IMR-90 (cell line): ENCODE data around the gene PAK5. TPM values are rescaled to one million over a fixed set of nuclear protein-coding genes. Genes with fewer than 3 reads are reported as not detected.

Experiments
- ATAC-seq: fragments of 200-7000 bp; cut with Tn5 transposase; 2 replicates; pipeline ENCODE4 v1.9.1; 2020; ENCODE audit warnings: low read depth, mild to moderate bottlenecking, moderate library complexity
- BruUV-seq: library from RNA; stranded (reverse); fragments of 400-500 nt; replicated peaks from 2 replicates; lab custom pipeline; 2021; lab: Mats Ljungman, UMichigan
- CTCF ChIA-PET: fragments of 300-600 bp; formaldehyde crosslinking; extraction: SDS; loops from one replicate; lab custom pipeline; 2021; ENCODE audit warnings: antibody characterized with exemption; lab: Yijun Ruan, JAX
- POLR2A ChIA-PET: fragments of 300-600 bp; sonication (Branson Sonifier 250); formaldehyde crosslinking; loops from one replicate; lab custom pipeline; 2022; ENCODE audit warnings: antibody characterized with exemption; ENCODE audit not compliant: unreplicated experiment; lab: Charles Lee
- DNase-seq: peaks from one replicate; pipeline ENCODE4 v3.0.0; 2013
- H2AFZ ChIP-seq: replicated peaks from 2 replicates; pipeline ENCODE3; 2013; ENCODE audit warnings: low read length, mild to moderate bottlenecking; ENCODE audit not compliant: poor library complexity
- H2AK5ac ChIP-seq: 2 replicates; pipeline ENCODE4 v1.6.1; 2013; ENCODE audit warnings: low read depth, low read length, inconsistent platforms
- H2AK9ac ChIP-seq: replicated peaks from 2 replicates; pipeline ENCODE3; 2013; ENCODE audit warnings: mild to moderate bottlenecking, low read depth, low read length, moderate library complexity; ENCODE audit not compliant: poor library complexity
- H2BK120ac ChIP-seq: 2 replicates; pipeline ENCODE4 v1.6.1; 2013; ENCODE audit warnings: low read depth, low read length, inconsistent platforms
- H2BK15ac ChIP-seq: 3 replicates; pipeline ENCODE4 v1.6.1; 2013; ENCODE audit warnings: low read depth, low read length, inconsistent platforms
- H2BK20ac ChIP-seq: 2 replicates; pipeline ENCODE4 v1.6.1; 2013; ENCODE audit warnings: low read depth, mild to moderate bottlenecking, inconsistent platforms, low read length, moderate library complexity
- H2BK5ac ChIP-seq: 2 replicates; pipeline ENCODE4 v1.6.1; 2013; ENCODE audit warnings: mild to moderate bottlenecking, low read depth, low read length, inconsistent platforms; ENCODE audit not compliant: poor library complexity, severe bottlenecking
- H3K14ac ChIP-seq: replicated peaks from 2 replicates; pipeline ENCODE4 v1.6.1; 2013; ENCODE audit warnings: low read depth, low read length, inconsistent platforms
- H3K18ac ChIP-seq: 2 replicates; pipeline ENCODE4 v1.6.1; 2013; ENCODE audit warnings: low read depth, low read length, control low read depth
- H3K23ac ChIP-seq: 2 replicates; pipeline ENCODE4 v1.6.1; 2013; ENCODE audit warnings: low read depth, low read length, inconsistent platforms
- H3K27ac ChIP-seq: 2 replicates; pipeline ENCODE4 v1.5.1; 2013; ENCODE audit warnings: mild to moderate bottlenecking, control low read depth, low read length; ENCODE audit not compliant: insufficient read depth
- H3K27me3 ChIP-seq: 2 replicates; pipeline ENCODE4 v1.6.1; 2013; ENCODE audit warnings: low read length; ENCODE audit not compliant: control insufficient read depth, insufficient read depth
- H3K36me3 ChIP-seq: 2 replicates; pipeline ENCODE4 v1.6.1; 2013; ENCODE audit warnings: low read length, mixed read lengths; ENCODE audit not compliant: control insufficient read depth, insufficient read depth
- H3K4ac ChIP-seq: 2 replicates; pipeline ENCODE4 v1.6.1; 2013; ENCODE audit warnings: low read depth, low read length, inconsistent platforms
- H3K4me1 ChIP-seq: 2 replicates; pipeline ENCODE4 v1.6.1; 2013; ENCODE audit warnings: low read length, mixed read lengths; ENCODE audit not compliant: control insufficient read depth, insufficient read depth
- H3K4me2 ChIP-seq: 2 replicates; pipeline ENCODE4 v1.6.1; 2013; ENCODE audit warnings: low read depth, mild to moderate bottlenecking, control low read depth, low read length, moderate library complexity
- H3K4me3 ChIP-seq: 2 replicates; pipeline ENCODE4 v1.5.1; 2013; ENCODE audit warnings: low read depth, mild to moderate bottlenecking, control low read depth, low read length, moderate library complexity; ENCODE audit not compliant: insufficient read depth
- H3K56ac ChIP-seq: 2 replicates; pipeline ENCODE4 v1.6.1; 2013; ENCODE audit warnings: low read length, inconsistent platforms; ENCODE audit not compliant: insufficient read depth; ENCODE audit errors: extremely low read depth
- H3K79me1 ChIP-seq, 2 experiments: 2 replicates each; pipeline ENCODE4 v1.6.1; 2013; ENCODE audit warnings: low read length in 2 of 2, inconsistent platforms in 1 of 2, low read depth in 1 of 2
- H3K9ac ChIP-seq: 2 replicates; pipeline ENCODE4 v1.6.1; 2013; ENCODE audit warnings: low read depth, low read length, control low read depth
- H3K9me1 ChIP-seq: 2 replicates; pipeline ENCODE4 v1.6.1; 2013; ENCODE audit warnings: low read length, inconsistent platforms; ENCODE audit not compliant: insufficient read depth
- H3K9me3 ChIP-seq: 2 replicates; pipeline ENCODE4 v1.6.1; 2013; ENCODE audit warnings: low read length; ENCODE audit not compliant: control insufficient read depth, insufficient read depth
- H4K20me1 ChIP-seq: 2 replicates; pipeline ENCODE4 v1.6.1; 2013; ENCODE audit warnings: low read length, inconsistent platforms; ENCODE audit not compliant: insufficient read depth
- H4K5ac ChIP-seq: 2 replicates; pipeline ENCODE4 v1.6.1; 2013; ENCODE audit warnings: mild to moderate bottlenecking, low read depth, low read length, control low read depth
- H4K8ac ChIP-seq, 2 experiments: 2 replicates each; pipeline ENCODE4 v1.6.1; 2013; ENCODE audit warnings: low read depth in 2 of 2, low read length in 2 of 2, control low read depth in 1 of 2, inconsistent platforms in 1 of 2
- H4K91ac ChIP-seq: 2 replicates; pipeline ENCODE4 v1.6.1; 2013; ENCODE audit warnings: low read depth, low read length, inconsistent platforms; ENCODE audit not compliant: insufficient read depth
- BHLHE40 ChIP-seq: fragments of 150-350 bp; IDR thresholded peaks from 2 replicates; pipeline ENCODE4 v1.6.1; 2016; ENCODE audit warnings: mild to moderate bottlenecking, low read depth, low read length
- FOS ChIP-seq: fragments of 150-350 bp; IDR thresholded peaks from 2 replicates; pipeline ENCODE4 v1.6.1; 2016; ENCODE audit warnings: low read depth, low read length
- MAFK ChIP-seq: IDR thresholded peaks from 2 replicates; pipeline ENCODE4 v1.6.1; 2012; ENCODE audit warnings: low read depth, low read length, improper control_type of control experiment
- MAZ ChIP-seq: IDR thresholded peaks from 2 replicates; pipeline ENCODE4 v1.6.1; 2012; ENCODE audit warnings: low read depth, mild to moderate bottlenecking, low read length, improper control_type of control experiment, moderate library complexity, borderline replicate concordance
- NFE2L2 ChIP-seq: fragments of 150-350 bp; IDR thresholded peaks from 2 replicates; pipeline ENCODE4 v1.6.1; 2016; ENCODE audit warnings: low read depth, mild to moderate bottlenecking, low read length
- POLR2A ChIP-seq: IDR thresholded peaks from 2 replicates; pipeline ENCODE4 v1.6.1; 2012; ENCODE audit warnings: mild to moderate bottlenecking, low read depth, low read length
- RAD21 ChIP-seq: IDR thresholded peaks from 2 replicates; pipeline ENCODE4 v1.6.1; 2012; ENCODE audit warnings: low read length, improper control_type of control experiment
- RCOR1 ChIP-seq: IDR thresholded peaks from 2 replicates; pipeline ENCODE4 v1.6.1; 2012; ENCODE audit warnings: mild to moderate bottlenecking, low read length, improper control_type of control experiment; ENCODE audit not compliant: insufficient replicate concordance
- SMC3 ChIP-seq: fragments of 150-350 bp; IDR thresholded peaks from 2 replicates; pipeline ENCODE4 v1.6.1; 2016; ENCODE audit warnings: low read depth, mild to moderate bottlenecking, antibody characterized with exemption, low read length, moderate library complexity
- USF2 ChIP-seq: fragments of 150-350 bp; IDR thresholded peaks from 2 replicates; pipeline ENCODE4 v1.6.1; 2017; ENCODE audit warnings: mild to moderate bottlenecking, antibody characterized with exemption, low read length, low read depth
- WGBS, 2 experiments: methylation state at CpG; one replicate each; pipeline versions ENCODE4 v1.1.5 to v1.1.7; 2013; ENCODE audit warnings: missing lambda C conversion rate in 2 of 2; ENCODE audit not compliant: insufficient read length in 1 of 2; ENCODE audit errors: extremely low coverage in 2 of 2; 5-methylcytosine and 5-hydroxymethylcytosine counted together
- dilution Hi-C: fragments of 300-500 bp; cut with HindIII; formaldehyde crosslinking; loops from one replicate; pipeline ENCODE4 v1.14.3; 2018; ENCODE audit warnings: low sequenced_read_pairs; ENCODE audit not compliant: unreplicated experiment
- in situ Hi-C: fragments of 300-500 bp; cut with MboI; formaldehyde crosslinking; loops from 3 replicates; pipeline ENCODE4 v1.14.3; 2019; ENCODE audit warnings: low sequenced_read_pairs, inconsistent platforms, mixed read lengths
- intact Hi-C: fragments of 100-400 bp; cut with micrococcal nuclease; formaldehyde crosslinking; loops from 2 replicates; pipeline ENCODE4 v1.10.0; 2022
- polyA plus RNA-seq, 3 experiments: library from polyadenylated mRNA; depleted of rRNA; stranded (reverse); fragments of >200 nt; gene quantifications; 2 replicates each; pipeline ENCODE4 v1.2.3, GENCODE V29; 2012; ENCODE audit warnings: low replicate concordance in 1 of 3
- total RNA-seq: library from RNA; depleted of rRNA; stranded (reverse); fragments of >200 nt; gene quantifications from 2 replicates; pipeline ENCODE4 v1.2.3, GENCODE V29; 2012

PAK5 gene
- total and polyA plus RNA-seq, 2 of the 4 experiments (the other 2 are of a cell fraction): not detected

DNA sequence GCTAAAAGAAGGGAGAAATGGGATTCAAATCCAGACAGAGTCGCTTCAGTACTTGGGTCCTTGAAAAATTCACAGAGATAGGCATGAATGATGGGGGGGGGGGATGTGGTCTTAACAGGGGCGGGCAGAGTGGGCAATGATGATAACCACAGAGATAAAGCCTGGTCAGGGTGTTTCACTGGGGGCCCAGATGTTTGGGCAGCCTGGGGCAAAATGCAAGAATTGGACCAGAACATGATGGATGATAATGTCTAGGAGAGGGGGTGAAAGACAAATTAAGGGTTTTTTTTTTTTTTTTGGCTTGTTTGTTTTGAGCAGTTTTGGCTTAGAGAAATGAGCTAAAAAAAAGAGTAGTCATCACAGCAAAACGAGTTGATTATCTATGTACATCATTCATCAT is 267.1 kb downstream of the PAK5 start:
- DNase-seq (no peak), ATAC-seq (no peak)
- CTCF ChIA-PET: interaction anchor here (0.9 kb wide), 1 partner anchor 45 kb away, joined by 3 read pairs; no protein-coding TSS in a partner anchor
- no peak overlapping the region for H4K5ac ChIP-seq
- H3K9me1 ChIP-seq: no peaks in the 10 kb centered on the region
- H3K18ac ChIP-seq: no peak overlapping the region
- no peak overlapping the region for H3K14ac ChIP-seq
- no peak overlapping the region for H3K56ac ChIP-seq
- H2BK20ac ChIP-seq: no peak overlapping the region
- H3K9me3 ChIP-seq: no peaks in the 10 kb centered on the region
- no peak overlapping the region for H2BK120ac ChIP-seq
- in situ Hi-C loops: no loop called here
- dilution Hi-C loops: no loop called here
- intact Hi-C loops: no loop called here
- POLR2A ChIA-PET: no interaction called here
- H2BK5ac ChIP-seq: no peak overlapping the region
- TF ChIP-seq RAD21 (no peak), MAZ (no peak), SMC3 (no peak), RCOR1 (no peak), POLR2A (no peak), USF2 (no peak), FOS (no peak), BHLHE40 (no peak), NFE2L2 (no peak), MAFK (no peak)
- H3K23ac ChIP-seq: no peak overlapping the region
- H3K79me1 ChIP-seq: no peaks in the 10 kb centered on the region
- H4K91ac ChIP-seq: no peak overlapping the region
- 60% methylated on average over 1 of the region's 3 CpGs; no CpG with 5 or more reads in 1 of the 2 experiments for WGBS, 2 experiments
- peaks cover 22% of the 10 kb centered on the region for H3K27me3 ChIP-seq
- no peak overlapping the region for H2BK15ac ChIP-seq
- H3K4me1 ChIP-seq: no peaks in the 10 kb centered on the region
- BruUV-seq: no TSS peak
- H3K4me3 ChIP-seq: no peak overlapping the region
- H4K8ac ChIP-seq: no peak overlapping the region
- H2AK5ac ChIP-seq: no peak overlapping the region
- H3K27ac ChIP-seq: no peak overlapping the region
- no peaks in the 10 kb centered on the region for H4K20me1 ChIP-seq
- H3K9ac ChIP-seq: no peak overlapping the region
- H3K4ac ChIP-seq: no peak overlapping the region
- H3K36me3 ChIP-seq: no peaks in the 10 kb centered on the region
- no peak overlapping the region for H2AFZ ChIP-seq
- no peak overlapping the region for H3K4me2 ChIP-seq
- H2AK9ac ChIP-seq: no peak overlapping the region
